ENCODE results near the gene APOA4. TPM values are rescaled to one million over a fixed set of nuclear protein-coding genes. Genes with fewer than 3 reads are reported as not detected.

The APOA4 gene
- total and polyA plus RNA-seq, 2 donors (not counting 1 experiment from before 2014, with no cell fraction given), result not detected

DNA sequence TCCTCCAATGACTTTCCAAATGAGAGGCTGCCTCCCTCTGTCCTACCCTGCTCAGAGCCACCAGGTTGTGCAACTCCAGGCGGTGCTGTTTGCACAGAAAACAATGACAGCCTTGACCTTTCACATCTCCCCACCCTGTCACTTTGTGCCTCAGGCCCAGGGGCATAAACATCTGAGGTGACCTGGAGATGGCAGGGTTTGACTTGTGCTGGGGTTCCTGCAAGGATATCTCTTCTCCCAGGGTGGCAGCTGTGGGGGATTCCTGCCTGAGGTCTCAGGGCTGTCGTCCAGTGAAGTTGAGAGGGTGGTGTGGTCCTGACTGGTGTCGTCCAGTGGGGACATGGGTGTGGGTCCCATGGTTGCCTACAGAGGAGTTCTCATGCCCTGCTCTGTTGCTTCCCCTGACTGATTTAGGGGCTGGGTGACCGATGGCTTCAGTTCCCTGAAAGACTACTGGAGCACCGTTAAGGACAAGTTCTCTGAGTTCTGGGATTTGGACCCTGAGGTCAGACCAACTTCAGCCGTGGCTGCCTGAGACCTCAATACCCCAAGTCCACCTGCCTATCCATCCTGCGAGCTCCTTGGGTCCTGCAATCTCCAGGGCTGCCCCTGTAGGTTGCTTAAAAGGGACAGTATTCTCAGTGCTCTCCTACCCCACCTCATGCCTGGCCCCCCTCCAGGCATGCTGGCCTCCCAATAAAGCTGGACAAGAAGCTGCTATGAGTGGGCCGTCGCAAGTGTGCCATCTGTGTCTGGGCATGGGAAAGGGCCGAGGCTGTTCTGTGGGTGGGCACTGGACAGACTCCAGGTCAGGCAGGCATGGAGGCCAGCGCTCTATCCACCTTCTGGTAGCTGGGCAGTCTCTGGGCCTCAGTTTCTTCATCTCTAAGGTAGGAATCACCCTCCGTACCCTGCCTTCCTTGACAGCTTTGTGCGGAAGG lies 9.5 kb upstream of the APOA4 start:
- no peak overlapping the region for H3K27ac Mint-ChIP-seq
- POLR2A ChIA-PET, result no interaction called here
- TF ChIP-seq, protein P1, sequence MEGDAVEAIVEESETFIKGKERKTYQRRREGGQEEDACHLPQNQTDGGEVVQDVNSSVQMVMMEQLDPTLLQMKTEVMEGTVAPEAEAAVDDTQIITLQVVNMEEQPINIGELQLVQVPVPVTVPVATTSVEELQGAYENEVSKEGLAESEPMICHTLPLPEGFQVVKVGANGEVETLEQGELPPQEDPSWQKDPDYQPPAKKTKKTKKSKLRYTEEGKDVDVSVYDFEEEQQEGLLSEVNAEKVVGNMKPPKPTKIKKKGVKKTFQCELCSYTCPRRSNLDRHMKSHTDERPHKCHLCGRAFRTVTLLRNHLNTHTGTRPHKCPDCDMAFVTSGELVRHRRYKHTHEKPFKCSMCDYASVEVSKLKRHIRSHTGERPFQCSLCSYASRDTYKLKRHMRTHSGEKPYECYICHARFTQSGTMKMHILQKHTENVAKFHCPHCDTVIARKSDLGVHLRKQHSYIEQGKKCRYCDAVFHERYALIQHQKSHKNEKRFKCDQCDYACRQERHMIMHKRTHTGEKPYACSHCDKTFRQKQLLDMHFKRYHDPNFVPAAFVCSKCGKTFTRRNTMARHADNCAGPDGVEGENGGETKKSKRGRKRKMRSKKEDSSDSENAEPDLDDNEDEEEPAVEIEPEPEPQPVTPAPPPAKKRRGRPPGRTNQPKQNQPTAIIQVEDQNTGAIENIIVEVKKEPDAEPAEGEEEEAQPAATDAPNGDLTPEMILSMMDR (IDR thresholded peaks at IDR 0.05), result no peak
- no peak for TF ChIP-seq EZH2 (IDR thresholded peaks at IDR 0.05; ENCODE audit: borderline replicate concordance, insufficient read depth, low read depth, low read length, poor library complexity, severe bottlenecking)

DNA sequence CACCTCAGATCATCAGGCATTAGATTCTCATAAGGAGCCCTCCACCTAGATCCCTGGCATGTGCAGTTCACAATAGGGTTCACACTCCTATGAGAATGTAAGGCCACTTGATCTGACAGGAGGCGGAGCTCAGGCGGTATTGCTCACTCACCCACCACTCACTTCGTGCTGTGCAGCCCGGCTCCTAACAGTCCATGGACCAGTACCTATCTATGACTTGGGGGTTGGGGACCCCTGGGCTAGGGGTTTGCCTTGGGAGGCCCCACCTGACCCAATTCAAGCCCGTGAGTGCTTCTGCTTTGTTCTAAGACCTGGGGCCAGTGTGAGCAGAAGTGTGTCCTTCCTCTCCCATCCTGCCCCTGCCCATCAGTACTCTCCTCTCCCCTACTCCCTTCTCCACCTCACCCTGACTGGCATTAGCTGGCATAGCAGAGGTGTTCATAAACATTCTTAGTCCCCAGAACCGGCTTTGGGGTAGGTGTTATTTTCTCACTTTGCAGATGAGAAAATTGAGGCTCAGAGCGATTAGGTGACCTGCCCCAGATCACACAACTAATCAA lies 8.8 kb upstream of the APOA4 start:
- Mint-ChIP-seq H3K27me3 (peaks cover 4% of the 10 kb centered on the region), H3K4me1 (peaks cover 16% of the 10 kb centered on the region), H3K27ac (no peak overlapping the region), H3K4me3 (no peak overlapping the region), H3K9me3 (ENCODE audit: insufficient read depth) (no peaks in the 10 kb centered on the region)
- TF ChIP-seq, protein P1 (IDR thresholded peaks at IDR 0.05), result no peak
- TF ChIP-seq EZH2 (IDR thresholded peaks at IDR 0.05; ENCODE audit: borderline replicate concordance, insufficient read depth, low read depth, low read length, poor library complexity, severe bottlenecking), result no peak
- peaks cover 7 to 14% of the 10 kb centered on the region in 2 donors for H3K4me1 ChIP-seq (ENCODE audit: control insufficient read depth in 2 of 2, insufficient read depth in 2 of 2, low read length in 2 of 2)
- ChIA-PET CTCF (no interaction called here), POLR2A (no interaction called here)
- no peak overlapping the region for H3K9ac ChIP-seq (ENCODE audit: low read length)
- H3K79me2 ChIP-seq (ENCODE audit: control insufficient read depth, insufficient read depth, low read length), result no peaks in the 10 kb centered on the region
- peaks cover 0 to 4% (median 0%) of the 10 kb centered on the region in 4 experiments for H3K27me3 ChIP-seq (replicated peaks in 1 of 4; ENCODE audit: control extremely low read depth in 1 of 4, control insufficient read depth in 3 of 4, insufficient read depth in 4 of 4, low read length in 3 of 4)
- H3K36me3 ChIP-seq (replicated peaks in 1 of 2; ENCODE audit: control extremely low read depth in 1 of 2, control insufficient read depth in 1 of 2, extremely low read depth in 1 of 2, insufficient read depth in 2 of 2, low read length in 1 of 2), result no peaks in the 10 kb centered on the region
- H3K4me2 ChIP-seq (replicated peaks; ENCODE audit: low read depth, low read length, poor library complexity, severe bottlenecking), result no peak overlapping the region
- DNase-seq (no peak), ATAC-seq (ENCODE audit: low read depth) (no peak)
- H3K9me3 ChIP-seq (ENCODE audit: control extremely low read depth in 1 of 3, control insufficient read depth in 2 of 3, insufficient read depth in 1 of 3, low read length in 2 of 3), result no peaks in the 10 kb centered on the region
- H2AFZ ChIP-seq (ENCODE audit: insufficient read depth, low read depth, low read length, poor library complexity, severe bottlenecking), result no peak overlapping the region
- H3K27ac ChIP-seq (ENCODE audit: low read length in 2 of 2), result no peak overlapping the region
- no peak overlapping the region for H3K4me3 ChIP-seq (ENCODE audit: control extremely low read depth in 1 of 5, extremely low read depth in 1 of 5, insufficient read depth in 1 of 5, low read depth in 2 of 5, low read length in 4 of 5)
- H4K20me1 ChIP-seq (ENCODE audit: control insufficient read depth, insufficient read depth, low read length, poor library complexity, severe bottlenecking), result no peaks in the 10 kb centered on the region
- intact Hi-C loops (cut with micrococcal nuclease), result no loop called here
- 93% methylated on average over 3 of the region's 7 CpGs for WGBS (ENCODE audit: insufficient coverage)

More for the DNA sequence above, 9.5 kb upstream of the APOA4 start:
- Histone ChIP-seq H3K27ac (ENCODE audit: low read length in 2 of 2) (no peak overlapping the region), H4K20me1 (ENCODE audit: control insufficient read depth, insufficient read depth, low read length, poor library complexity, severe bottlenecking) (no peaks in the 10 kb centered on the region), H3K9ac (ENCODE audit: low read length) (no peak overlapping the region), H3K4me3 (ENCODE audit: control extremely low read depth in 1 of 5, extremely low read depth in 1 of 5, insufficient read depth in 1 of 5, low read depth in 2 of 5, low read length in 4 of 5) (no peak overlapping the region), H3K9me3 (ENCODE audit: control extremely low read depth in 1 of 3, control insufficient read depth in 2 of 3, insufficient read depth in 1 of 3, low read length in 2 of 3) (no peaks in the 10 kb centered on the region), H2AFZ (ENCODE audit: insufficient read depth, low read depth, low read length, poor library complexity, severe bottlenecking) (no peak overlapping the region), H3K4me1 (ENCODE audit: control insufficient read depth in 2 of 2, insufficient read depth in 2 of 2, low read length in 2 of 2) (peaks cover 7 to 14% of the 10 kb centered on the region in 2 donors), H3K4me2 (replicated peaks; ENCODE audit: low read depth, low read length, poor library complexity, severe bottlenecking) (no peak overlapping the region), H3K79me2 (ENCODE audit: control insufficient read depth, insufficient read depth, low read length) (no peaks in the 10 kb centered on the region), H3K27me3 (replicated peaks in 1 of 4; ENCODE audit: control extremely low read depth in 1 of 4, control insufficient read depth in 3 of 4, insufficient read depth in 4 of 4, low read length in 3 of 4) (peaks cover 0 to 4% (median 0%) of the 10 kb centered on the region in 4 experiments), H3K36me3 (replicated peaks in 1 of 2; ENCODE audit: control extremely low read depth in 1 of 2, control insufficient read depth in 1 of 2, extremely low read depth in 1 of 2, insufficient read depth in 2 of 2, low read length in 1 of 2) (no peaks in the 10 kb centered on the region)
- no peak overlapping the region for H3K4me3 Mint-ChIP-seq
- WGBS (ENCODE audit: insufficient coverage), result 92% methylated on average over 12 of the region's 13 CpGs
- CTCF ChIA-PET, result no interaction called here
- no peak for ATAC-seq (ENCODE audit: low read depth)
- no peak for DNase-seq
- H3K27me3 Mint-ChIP-seq, result peaks cover 4% of the 10 kb centered on the region
- H3K4me1 Mint-ChIP-seq, result peaks cover 16% of the 10 kb centered on the region
- intact Hi-C loops (cut with micrococcal nuclease), result no loop called here
- H3K9me3 Mint-ChIP-seq (ENCODE audit: insufficient read depth), result no peaks in the 10 kb centered on the region
